ENCODE data around the gene TMEM52. TPM values are rescaled to one million over a fixed set of nuclear protein-coding genes. Genes with fewer than 3 reads are reported as not detected.

Gene TMEM52
- polyA plus RNA-seq, 3 donors: 2.3 TPM; not detected in 2

GRCh38 chr1:1893997-1894353 is 25.1 kb downstream of the TMEM52 start:
- Histone ChIP-seq H3K36me3 (replicated peaks in 1 of 2; ENCODE audit: control insufficient read depth in 1 of 2, insufficient read depth in 2 of 2, low read length in 2 of 2) (no peaks in the 10 kb centered on the region), H3K4me3 (replicated peaks in 1 of 3; ENCODE audit: low read depth in 2 of 3, low read length in 3 of 3) (no peak overlapping the region), H3K9ac (ENCODE audit: insufficient read depth, low read length, poor library complexity, severe bottlenecking) (no peak overlapping the region), H3K79me2 (ENCODE audit: insufficient read depth, low read length) (peaks cover 33% of the 10 kb centered on the region), H3K4me1 (ENCODE audit: control insufficient read depth in 1 of 2, insufficient read depth in 2 of 2, low read length in 2 of 2) (peaks cover 14 to 17% of the 10 kb centered on the region in 2 donors), H2AFZ (ENCODE audit: insufficient read depth, low read depth, low read length, poor library complexity, severe bottlenecking) (no peak overlapping the region), H3K27me3 (ENCODE audit: control insufficient read depth in 2 of 2, insufficient read depth in 2 of 2, low read length in 2 of 2) (peaks cover 0 to 11% of the 10 kb centered on the region in 2 donors), H3K27ac (ENCODE audit: low read depth in 1 of 2, low read length in 2 of 2) (no peak overlapping the region), H3K4me2 (replicated peaks; ENCODE audit: extremely low read depth, low read length, poor library complexity, severe bottlenecking) (no peak overlapping the region), H3K9me3 (replicated peaks in 1 of 2; ENCODE audit: control insufficient read depth in 1 of 2, insufficient read depth in 1 of 2, low read length in 2 of 2) (no peaks in the 10 kb centered on the region), H4K20me1 (ENCODE audit: insufficient read depth, low read length) (peaks cover 21% of the 10 kb centered on the region)
- intact Hi-C loops (cut with micrococcal nuclease): loop anchor here (5.0 to 10.0 kb wide), 4 partner anchors 37 to 117 kb away; partner anchors contain the start of gene NADK (in 1 of the 2)
- peaks cover 23% of the 10 kb centered on the region for H3K4me1 Mint-ChIP-seq
- H3K4me3 Mint-ChIP-seq: no peak overlapping the region
- no peak for DNase-seq
- TF ChIP-seq CTCF (IDR thresholded peaks at IDR 0.05): no peak
- no peaks in the 10 kb centered on the region for H3K36me3 Mint-ChIP-seq
- peaks cover 14 to 36% (median 21%) of the 10 kb centered on the region in 3 donors for H3K27me3 Mint-ChIP-seq (ENCODE audit: low read depth in 3 of 3)
- H3K9me3 Mint-ChIP-seq: peaks cover 0 to 2% (median 0%) of the 10 kb centered on the region in 7 donors
- WGBS (ENCODE audit: insufficient coverage): 94% methylated on average over 2 of the region's 2 CpGs
- peak overlapping the region in 1 of 7 donors; percentile 64 for H3K27ac Mint-ChIP-seq

GRCh38 chr1:1893291-1893985 is 25.6 kb downstream of the TMEM52 start:
- no peak overlapping the region for H3K27ac ChIP-seq (ENCODE audit: low read depth in 1 of 2, low read length in 2 of 2)

More at GRCh38 chr1:1893291-1893985, 25.6 kb downstream of the TMEM52 start:
- H3K27ac Mint-ChIP-seq: peak overlapping the region in 1 of 7 donors; percentile 74
- no peak for DNase-seq
- peaks cover 0 to under 1% of the 10 kb centered on the region in 2 donors for H3K36me3 Mint-ChIP-seq
- Histone ChIP-seq H3K4me1 (ENCODE audit: control insufficient read depth in 1 of 2, insufficient read depth in 2 of 2, low read length in 2 of 2) (peaks cover 20 to 22% of the 10 kb centered on the region in 2 donors), H3K79me2 (ENCODE audit: insufficient read depth, low read length) (peaks cover 38% of the 10 kb centered on the region), H3K36me3 (replicated peaks in 1 of 2; ENCODE audit: control insufficient read depth in 1 of 2, insufficient read depth in 2 of 2, low read length in 2 of 2) (no peaks in the 10 kb centered on the region), H3K4me3 (replicated peaks in 1 of 3; ENCODE audit: low read depth in 2 of 3, low read length in 3 of 3) (no peak overlapping the region), H3K4me2 (replicated peaks; ENCODE audit: extremely low read depth, low read length, poor library complexity, severe bottlenecking) (no peak overlapping the region), H4K20me1 (ENCODE audit: insufficient read depth, low read length) (peaks cover 27% of the 10 kb centered on the region), H3K27me3 (ENCODE audit: control insufficient read depth in 2 of 2, insufficient read depth in 2 of 2, low read length in 2 of 2) (peaks cover 0 to 11% of the 10 kb centered on the region in 2 donors), H2AFZ (ENCODE audit: insufficient read depth, low read depth, low read length, poor library complexity, severe bottlenecking) (no peak overlapping the region), H3K9me3 (replicated peaks in 1 of 2; ENCODE audit: control insufficient read depth in 1 of 2, insufficient read depth in 1 of 2, low read length in 2 of 2) (no peaks in the 10 kb centered on the region), H3K9ac (ENCODE audit: insufficient read depth, low read length, poor library complexity, severe bottlenecking) (no peak overlapping the region)
- H3K9me3 Mint-ChIP-seq: peaks cover 0 to 2% (median 0%) of the 10 kb centered on the region in 7 donors
- H3K4me3 Mint-ChIP-seq: peak overlapping the region in 1 of 2 donors; percentile 27
- TF ChIP-seq CTCF (IDR thresholded peaks at IDR 0.05): no peak
- intact Hi-C loops (cut with micrococcal nuclease): loop anchor here (5.0 to 10.0 kb wide), 4 partner anchors 36 to 116 kb away; partner anchors contain the start of gene NADK (in 1 of the 2)
- WGBS (ENCODE audit: insufficient coverage): 97% methylated on average over 14 of the region's 19 CpGs
- H3K4me1 Mint-ChIP-seq: peaks cover 28% of the 10 kb centered on the region
- peaks cover 14 to 36% (median 21%) of the 10 kb centered on the region in 3 donors for H3K27me3 Mint-ChIP-seq (ENCODE audit: low read depth in 3 of 3)
